GM21786 (cell line): ENCODE data around the gene GDF10.

Source experiments
- ATAC-seq: cut with Tn5 transposase; IDR thresholded peaks from one replicate; pipeline ENCODE4 v1.9.1; 2021; ENCODE audit not compliant: unreplicated experiment

The GDF10 gene

DNA sequence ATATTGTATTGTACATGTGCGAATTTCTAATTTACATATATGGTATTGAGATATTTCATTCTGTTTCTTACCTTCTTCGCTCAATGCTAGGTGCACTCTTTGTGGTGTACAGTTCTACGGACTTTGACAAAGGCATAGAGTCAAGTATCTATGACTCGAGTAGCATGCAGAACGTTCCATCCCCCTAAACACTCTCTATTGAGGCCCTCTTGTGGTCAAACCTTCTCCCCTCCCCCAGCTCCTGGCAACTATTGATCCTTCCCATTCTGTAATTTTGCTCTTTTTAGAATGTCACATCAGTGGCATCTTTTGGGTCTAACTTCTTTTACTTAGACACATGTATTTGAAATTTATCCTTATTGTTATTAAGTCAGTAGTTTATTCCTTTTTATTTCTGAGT lies 30.7 kb upstream of the GDF10 start:
- ATAC-seq = no peak

DNA sequence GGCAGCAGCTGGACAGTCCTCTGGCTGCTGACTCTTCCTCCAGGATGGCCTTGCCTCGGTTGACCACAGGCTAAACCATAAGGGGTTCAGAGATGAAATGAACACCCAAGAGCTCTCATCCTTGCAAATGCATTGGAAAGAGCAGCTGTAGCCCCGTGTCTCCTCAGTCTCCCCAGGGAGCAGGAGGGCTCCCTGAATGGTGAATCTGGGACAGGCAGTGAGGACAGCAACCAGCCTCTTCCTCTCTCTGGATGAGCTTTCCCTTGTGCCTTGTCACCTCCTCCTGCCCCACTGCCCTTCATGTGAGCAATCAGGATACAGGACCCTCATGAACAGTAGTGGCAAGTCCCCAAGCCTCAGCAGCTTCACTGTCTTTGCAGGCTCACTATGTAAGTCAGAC lies 23.9 kb upstream of the GDF10 start:
- no peak for ATAC-seq

DNA sequence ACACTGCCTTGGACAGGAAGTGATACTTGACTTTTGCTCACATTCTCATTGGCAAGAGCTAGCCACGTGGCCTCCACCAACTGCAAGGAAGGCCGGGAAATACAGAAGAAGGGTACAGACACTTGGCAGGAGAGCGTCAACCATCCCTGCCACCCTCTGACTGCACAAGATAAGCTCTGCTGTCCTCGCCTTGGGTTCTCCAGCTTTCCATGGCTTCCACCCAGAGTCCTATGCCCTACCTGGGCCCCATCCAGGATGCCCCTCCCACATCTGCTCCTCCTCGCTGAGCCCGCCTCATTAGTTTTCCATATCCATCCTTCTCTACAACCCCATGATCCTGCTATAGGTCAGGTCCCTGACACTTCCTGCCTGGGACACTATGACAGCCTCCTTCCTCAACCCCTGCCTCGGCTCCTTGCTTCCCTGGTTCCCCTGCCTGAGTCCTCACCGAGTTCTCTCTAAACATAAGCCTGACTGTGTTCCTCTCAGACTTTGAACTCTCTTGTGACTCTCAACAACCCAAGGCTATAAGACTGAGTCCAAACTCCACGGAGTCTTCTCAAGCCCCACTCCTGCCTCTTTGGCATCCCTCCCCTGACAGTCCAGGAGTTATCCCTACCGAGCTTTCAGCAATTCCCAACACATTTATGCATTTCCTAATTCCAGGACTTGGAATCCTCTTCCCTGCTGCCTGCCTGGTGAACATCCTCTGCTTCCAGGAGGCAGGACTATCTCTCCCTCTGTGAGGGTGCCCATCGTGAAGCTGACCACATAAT lies 23.2 kb upstream of the GDF10 start:
- ATAC-seq = no peak

DNA sequence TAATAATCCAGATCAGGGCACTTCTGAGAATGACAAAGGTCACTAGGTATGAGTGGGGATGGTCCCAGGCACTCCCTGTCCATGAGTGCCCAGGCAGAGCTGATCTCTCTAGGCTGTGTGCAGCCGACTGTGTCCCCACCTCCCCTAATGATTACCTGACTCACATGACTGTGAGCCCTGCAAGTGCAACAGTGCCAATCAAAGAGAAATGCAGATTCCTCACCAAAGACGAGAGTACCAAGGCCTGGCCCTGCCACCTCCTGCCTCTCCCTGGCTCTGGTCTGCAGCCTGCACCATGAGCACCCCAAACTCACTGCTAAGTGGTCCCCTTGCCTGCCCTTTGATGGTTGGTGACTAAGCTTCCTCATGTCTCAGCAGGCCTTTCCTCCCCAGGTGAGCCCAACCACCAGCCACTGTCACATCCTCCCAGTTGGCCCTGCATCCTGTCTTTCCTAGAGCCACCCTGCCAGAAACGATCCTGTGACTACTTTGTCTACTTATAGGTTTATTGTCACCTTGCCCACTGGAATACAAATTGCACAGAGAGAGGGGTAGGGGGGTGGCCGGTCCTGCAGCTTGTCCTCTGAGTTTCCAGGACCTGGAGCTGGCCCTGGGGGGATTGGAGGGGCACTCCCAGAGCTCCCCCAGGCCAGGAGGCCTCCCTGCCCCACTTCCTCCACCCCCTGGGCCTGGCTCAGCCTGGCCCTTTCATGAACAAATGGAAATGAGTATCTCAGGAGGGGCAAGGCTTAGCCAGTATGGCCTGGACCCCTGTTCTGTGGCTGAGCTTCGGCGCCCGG lies 22.4 kb upstream of the GDF10 start:
- no peak for ATAC-seq

DNA sequence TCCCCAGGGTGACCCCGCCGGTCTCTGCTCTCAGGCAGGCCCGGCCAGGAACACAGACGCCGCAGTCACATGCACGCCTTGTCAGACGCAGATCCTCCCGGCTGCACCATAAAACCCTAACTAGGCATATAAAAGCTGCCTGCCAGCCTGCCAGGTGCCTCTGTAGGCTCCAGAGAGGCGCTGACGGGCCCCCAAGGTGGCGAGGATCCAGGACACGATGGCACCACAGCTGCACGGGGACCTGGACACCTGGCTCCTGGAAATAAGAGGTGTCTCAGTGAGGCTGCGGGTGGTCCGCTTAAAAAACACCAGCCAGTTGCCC lies 21.9 kb upstream of the GDF10 start:
- ATAC-seq = no peak

DNA sequence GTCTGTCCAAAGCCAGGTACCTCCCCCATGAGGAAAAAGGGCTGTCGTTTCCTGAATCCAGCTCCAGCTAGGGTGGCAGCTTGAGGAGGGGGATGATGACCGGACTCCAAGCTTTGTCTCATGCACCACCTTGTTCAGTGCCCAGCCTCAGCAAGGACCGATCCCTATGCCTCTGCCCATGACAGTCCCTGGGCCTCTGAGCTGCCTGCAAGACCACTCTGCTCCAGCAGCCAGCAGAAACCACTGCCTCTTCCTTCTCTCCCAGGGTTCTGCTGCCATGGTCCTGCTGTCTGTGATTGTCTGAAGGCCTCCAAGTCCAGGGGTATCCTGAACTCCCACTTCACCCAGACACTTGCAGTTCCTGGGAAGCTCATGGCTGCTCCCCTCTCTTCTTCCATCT lies 21.3 kb upstream of the GDF10 start:
- no peak for ATAC-seq

DNA sequence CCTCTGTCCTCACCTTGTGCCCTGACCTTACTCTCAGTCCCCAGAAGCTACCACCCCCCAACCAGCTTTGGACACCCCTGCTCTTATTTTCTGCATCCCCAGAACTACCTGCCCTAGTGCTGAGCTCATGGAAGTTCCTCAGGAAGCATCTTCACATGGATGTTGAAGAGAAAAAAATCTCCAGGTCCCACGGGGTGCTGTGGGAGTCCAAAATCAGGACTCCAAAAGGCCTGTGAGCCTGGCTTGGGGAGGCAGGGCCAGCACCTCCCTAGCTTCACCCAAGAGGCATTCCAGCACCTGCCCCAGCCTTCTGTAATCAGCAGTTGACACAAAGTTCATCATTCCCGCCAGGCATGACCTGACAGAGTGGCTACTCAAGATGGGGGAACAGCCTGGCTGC lies 20.7 kb upstream of the GDF10 start:
- ATAC-seq = no peak

DNA sequence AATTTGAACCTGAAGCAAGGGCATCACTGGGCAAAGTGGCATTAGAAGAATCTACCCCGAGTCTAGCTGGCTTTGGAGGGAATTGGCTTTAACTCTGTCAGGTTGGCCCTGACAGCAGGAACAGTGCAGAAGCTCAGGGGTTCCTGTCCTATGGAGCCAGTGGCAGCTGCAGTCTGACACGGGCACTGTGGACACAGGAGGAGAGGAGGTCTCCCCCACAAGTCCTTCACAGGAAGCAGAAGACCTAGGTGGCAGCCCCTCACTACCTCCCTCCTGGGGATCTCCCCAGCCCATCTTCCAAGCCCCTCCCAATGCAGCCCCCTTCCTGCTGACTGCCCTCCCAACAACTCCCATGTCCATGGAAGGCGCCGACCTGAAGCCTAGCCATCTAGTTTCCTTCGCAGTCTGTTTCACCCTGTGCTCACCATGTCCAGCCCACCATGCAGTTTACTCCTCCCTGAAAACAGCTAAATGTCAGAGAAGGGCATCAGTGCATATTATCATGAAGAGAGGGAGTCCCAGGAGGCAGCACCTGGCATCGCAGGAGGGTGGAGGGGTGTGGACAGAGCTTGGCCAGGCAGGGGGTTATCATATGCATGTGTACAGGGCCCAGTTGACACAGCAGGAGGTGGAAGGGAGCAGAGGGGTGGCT lies 17.9 kb upstream of the GDF10 start:
- no peak for ATAC-seq

DNA sequence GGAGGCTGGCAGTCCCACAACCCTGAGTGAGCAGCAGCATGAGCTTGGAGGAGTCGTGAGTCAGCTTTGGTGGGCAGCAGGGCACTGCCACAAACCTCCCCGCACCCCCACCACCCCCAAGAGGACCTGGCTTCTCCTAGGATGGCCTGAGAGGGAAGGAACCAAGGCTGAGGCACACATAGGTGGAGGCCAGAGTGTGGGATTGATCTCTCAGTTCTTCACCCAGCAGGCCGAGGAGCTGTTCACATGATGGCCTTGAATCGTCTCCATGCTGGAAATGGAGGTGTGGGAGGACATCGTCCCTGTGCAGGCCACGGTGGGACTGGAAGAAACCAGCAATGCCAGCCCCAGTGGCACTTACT lies 17.4 kb upstream of the GDF10 start:
- ATAC-seq = no peak

DNA sequence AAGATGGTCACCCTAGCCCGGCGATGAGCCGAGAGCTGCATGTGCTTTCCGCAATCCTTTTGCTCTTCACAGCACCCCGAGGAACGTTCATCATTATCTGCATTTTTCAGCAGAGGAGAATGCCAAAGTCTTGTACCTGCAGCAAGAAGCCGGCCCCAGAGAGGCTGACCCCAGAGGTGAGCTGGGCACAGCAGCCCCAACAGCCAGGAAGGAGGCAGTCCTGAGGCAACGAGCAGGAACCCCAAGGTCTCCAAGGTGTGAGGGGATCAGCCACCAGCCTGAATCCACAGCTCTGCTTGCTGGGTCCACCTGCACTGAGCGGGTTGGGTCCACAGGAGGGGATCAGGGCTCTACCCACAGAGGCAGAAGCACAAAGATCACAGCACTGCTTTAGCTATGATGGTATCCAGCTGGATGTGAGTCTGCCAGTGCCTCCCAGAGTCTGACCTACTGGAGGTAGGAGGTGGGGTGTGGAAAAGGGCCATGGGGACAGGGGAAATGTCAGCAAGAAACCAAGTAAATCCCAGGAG lies 16.8 kb upstream of the GDF10 start:
- ATAC-seq = no peak

DNA sequence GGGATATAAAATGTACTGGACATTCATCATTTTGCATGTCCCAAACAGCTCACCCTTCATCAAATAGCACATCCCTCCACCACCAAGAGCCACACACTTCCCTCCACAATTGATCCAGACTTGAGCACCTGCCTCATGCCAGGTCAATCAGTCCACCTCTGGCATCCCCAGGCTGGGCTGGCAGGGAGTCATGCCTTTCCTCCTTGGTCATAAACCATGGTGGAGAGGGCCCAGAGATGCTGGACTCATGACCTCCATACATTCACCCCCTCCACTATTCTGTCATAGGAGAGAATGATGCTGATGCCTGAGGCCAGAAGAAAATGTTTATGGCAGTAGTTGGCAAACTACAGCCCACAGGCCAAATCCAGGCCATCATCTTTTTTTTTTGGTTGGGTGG lies 16.1 kb upstream of the GDF10 start:
- no peak for ATAC-seq

DNA sequence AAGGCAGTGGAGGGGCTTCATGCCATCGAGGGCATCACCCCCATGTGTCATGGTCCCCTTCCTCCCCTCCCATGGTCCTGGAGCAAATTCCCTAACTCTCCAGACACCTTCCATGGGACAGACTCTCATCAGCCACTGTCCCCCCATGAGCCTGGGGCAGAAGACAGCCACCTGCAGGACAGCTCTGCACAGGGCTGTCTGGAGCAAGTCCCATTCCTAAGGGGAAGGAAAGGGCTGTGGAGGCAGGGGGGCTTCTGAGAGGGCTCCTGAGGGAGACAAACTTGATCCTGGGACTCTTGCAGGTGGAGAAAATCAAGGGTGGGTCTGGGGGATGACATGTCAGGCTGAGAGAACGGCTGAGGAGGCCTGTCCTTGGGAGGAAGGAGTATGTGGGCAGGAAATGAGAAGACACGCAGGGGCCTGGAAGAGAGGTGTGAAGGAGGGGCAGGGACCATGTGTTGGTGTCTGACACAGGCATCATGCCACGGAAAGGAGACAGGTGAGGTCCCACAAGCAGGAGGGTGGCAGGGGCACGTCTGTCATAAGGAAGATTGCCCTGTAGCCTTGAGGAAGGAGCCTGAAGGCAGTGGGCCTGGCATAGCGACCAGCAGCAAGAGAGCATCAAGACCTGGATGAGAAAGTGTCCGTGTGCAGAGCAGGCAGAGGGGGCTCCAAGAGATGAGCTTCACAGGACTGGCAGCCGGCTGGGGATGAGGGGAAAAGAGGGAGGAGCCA lies 14.4 kb upstream of the GDF10 start:
- no peak for ATAC-seq

DNA sequence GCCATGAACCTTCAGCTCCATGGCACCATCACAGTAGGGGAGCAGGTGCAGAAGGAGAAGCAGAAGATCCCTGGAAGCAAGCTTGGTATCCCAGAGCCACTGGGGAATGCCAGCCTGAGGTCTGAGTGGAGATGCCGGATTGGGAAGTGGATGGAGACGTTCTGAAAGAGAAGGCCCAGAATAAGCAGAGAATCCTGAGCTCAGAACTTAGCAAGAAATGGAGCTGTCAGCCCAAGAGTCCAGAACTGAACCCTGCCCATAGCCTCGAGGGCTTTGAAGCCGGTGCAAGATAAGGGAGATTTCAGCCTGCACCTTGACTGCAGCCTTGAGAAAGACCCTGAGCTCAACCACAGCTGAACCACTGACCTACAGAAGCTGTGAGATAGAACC lies 13.9 kb upstream of the GDF10 start:
- ATAC-seq = no peak

DNA sequence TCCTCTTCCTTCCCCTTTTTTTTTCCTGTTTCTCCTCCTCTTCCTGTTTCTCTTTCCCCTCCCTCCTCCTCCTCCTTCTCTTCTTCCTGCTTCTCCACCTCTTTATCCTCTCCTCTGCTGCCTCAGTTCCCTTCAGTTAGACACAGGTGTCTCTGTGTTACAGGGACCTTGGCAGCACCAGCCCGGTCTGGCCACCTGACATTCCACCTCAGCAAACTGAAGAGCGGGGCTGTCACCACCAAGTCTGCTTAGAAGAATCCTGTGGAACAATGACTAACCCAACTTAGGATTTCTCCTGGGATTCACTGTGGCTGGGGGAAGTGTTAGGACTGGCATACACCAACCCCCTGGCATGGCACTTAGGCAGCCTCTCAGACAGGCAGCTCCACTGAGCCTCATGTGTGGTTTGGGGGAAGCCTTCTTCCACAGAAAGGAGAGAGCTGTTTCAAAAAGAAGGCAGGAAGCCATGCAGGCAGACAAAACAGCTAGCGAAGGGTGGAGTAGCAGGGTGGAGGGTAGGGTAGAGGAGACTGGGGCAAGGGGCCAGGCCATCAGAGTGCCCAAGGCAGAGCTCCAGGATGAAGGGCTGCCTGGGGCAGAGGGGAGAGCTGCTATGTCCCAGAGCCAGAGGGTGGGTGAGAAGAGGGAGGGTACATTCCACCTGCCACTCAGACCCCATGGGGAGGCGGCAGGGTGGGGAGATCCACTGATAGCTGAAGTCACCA lies 13.2 kb upstream of the GDF10 start:
- ATAC-seq = no peak

DNA sequence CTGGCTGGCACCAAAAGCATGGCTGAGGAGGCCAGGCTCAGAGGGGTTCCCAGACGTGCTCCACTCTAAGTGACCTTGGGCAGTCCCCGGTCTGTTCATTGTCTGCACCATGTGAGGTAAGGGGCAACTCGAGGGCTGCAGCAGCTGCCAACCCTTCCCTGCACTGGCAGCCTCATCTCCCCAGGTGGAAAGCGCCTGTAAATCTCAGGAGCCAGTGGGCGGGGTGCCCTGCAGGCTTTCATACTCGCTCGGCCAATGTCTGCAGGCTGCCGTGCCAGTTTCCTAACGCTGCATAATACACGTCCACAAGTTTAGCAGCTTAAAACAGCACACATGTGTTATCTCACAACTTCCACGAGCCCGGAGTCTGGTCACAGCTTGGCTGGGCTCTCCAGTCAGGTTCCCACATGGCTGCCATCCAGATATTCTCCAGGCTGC lies 12.6 kb upstream of the GDF10 start:
- no peak for ATAC-seq

DNA sequence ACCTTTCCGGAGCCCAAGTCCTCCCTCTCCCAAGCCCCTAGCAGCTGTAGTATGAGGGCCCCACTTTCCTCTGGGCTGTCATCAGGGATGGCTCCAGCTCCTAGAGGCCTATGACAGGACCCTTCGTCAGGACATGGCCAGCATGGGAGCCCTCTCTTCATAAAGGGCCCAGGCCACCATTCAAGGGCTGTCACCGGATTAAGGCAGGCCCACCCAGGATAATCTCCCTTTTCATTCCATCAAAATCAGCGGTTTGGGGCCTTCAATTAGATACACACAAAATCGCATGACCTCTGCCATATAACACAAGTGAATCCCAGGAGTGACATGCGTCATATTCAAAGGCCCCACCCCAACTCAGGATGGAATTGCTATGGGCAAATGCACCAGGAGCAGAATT lies 12.2 kb upstream of the GDF10 start:
- ATAC-seq = no peak

DNA sequence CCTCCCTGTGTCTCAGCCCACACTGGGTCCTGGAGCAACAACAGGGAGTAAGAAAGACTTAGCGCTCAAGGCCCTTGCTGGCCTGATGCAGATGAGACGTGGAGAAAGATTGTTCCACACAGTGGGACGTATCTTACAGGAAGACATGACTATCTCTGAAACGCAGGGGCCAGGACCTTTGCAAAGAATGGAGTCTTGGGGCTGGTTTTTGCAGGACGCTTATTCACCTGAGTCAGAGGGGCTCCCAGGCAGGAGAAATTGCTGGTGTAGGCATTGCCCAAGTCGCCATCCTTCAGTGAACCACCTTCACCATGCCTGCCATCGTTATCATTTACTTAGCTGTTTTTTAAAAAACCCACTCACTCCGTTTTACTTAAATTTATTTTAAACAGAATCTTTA lies 11.8 kb upstream of the GDF10 start:
- ATAC-seq = no peak

DNA sequence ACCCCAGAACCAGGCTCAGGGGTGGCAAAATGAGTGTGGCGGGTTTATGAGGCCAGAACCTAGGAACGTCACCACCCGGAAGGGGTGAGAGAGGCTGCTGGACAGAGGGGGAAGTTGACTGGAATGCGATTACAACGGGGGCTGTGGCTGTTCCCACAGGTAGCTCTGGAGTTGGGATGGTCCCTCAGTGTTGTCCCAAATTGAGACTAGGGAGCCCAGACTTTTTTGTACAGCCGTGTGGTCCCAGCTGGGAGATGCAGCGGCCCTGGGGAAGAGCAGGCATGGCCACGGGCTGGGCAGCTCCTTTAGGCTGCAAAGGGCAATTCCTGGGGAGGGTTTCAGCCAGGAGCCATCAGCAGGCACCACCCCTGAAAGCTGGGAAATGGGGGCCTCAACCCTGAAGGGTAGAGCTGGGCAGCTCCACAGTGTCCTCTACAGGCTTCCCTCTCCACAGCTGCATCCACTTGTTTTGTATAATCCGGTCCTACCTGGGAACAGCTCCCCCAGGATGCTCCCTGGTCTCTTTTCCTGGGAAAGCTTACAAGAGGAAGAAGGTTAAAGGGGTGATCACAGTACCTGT lies 11.0 kb upstream of the GDF10 start:
- ATAC-seq = no peak

DNA sequence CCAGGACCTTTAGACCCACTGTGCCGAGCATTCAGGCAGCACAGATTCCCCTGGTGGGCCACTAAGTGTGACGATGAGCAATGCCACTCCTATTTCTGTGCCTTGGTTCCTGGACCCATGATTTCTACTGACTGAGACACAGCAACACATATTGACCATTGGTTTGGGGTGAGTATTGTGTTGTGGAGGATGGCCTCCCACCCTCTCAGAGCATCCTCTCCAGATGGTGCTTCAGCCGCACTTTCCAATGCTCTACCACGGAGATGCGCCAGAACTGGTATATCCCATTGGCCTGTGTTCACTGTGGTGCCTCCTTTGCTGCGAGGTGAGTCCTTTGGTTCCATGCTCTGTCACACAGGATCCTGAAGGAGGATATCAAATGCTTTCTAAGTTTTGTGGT lies 10.1 kb upstream of the GDF10 start:
- no peak for ATAC-seq

DNA sequence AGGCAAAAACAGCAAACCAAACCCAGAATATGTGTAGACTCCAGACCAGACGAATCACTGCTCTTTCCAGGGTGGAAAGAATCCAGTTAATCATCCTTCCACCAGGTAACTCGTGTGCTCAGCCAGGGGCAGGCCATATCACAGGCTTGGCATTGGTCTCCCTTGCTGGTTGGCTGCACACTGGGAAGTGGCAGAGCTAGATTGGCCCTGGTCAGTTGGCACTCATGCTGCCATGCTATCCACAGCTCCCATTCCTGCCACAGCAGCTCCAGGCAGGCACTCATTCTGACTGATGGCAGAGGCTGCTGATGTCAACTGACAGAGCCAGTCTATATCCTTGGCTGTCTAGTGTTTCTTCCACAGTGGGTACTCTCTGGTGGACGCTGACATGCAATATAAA lies 9.7 kb upstream of the GDF10 start:
- ATAC-seq = no peak
